ENCODE data around the gene MMD. TPM values are rescaled to one million over a fixed set of nuclear protein-coding genes. Genes with fewer than 3 reads are reported as not detected.
"Not testable (repeated sequence)": the region's sequence is repeated elsewhere in the genome, so short reads cannot be mapped to it uniquely, and the experiment has no call there.

The MMD gene
- total RNA-seq, 1 donor from 2014 or later = 16.0 TPM

DNA sequence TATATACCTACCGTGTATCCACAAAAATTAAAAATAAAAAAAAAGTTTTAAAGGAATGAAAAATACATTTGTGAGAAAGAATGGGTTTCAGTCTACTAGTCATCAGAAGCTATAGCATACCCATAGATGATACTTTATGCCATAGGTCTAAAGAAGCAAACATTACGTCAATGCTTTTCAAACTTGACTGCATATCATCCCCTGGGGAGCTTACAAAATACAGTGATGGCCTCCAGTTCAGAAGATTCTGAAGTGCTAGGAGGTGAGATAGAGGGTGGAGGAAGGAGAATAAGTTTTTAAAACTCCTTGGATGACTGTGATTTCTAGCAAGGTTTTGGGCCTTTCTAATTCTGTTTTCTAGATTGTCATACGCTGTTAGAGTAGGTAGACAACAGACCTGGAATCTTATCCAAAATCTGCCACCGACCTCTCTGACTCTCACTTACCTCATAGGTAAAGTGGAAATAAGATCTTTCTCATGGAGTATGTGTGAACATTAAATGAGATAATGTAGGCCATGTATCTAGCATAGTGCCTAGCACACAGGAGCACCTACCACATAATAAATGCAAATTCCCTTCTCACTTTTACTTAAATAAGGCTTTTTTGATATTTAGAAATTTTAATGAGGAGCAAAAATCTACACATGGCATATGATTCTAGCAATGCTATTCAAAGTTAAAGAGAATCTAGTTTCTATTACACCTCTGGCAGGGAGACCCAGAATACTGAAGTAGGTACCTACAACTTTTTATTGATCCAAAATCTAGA lies 12.4 kb downstream of the MMD start:
- no peak overlapping the region for H3K27ac ChIP-seq

DNA sequence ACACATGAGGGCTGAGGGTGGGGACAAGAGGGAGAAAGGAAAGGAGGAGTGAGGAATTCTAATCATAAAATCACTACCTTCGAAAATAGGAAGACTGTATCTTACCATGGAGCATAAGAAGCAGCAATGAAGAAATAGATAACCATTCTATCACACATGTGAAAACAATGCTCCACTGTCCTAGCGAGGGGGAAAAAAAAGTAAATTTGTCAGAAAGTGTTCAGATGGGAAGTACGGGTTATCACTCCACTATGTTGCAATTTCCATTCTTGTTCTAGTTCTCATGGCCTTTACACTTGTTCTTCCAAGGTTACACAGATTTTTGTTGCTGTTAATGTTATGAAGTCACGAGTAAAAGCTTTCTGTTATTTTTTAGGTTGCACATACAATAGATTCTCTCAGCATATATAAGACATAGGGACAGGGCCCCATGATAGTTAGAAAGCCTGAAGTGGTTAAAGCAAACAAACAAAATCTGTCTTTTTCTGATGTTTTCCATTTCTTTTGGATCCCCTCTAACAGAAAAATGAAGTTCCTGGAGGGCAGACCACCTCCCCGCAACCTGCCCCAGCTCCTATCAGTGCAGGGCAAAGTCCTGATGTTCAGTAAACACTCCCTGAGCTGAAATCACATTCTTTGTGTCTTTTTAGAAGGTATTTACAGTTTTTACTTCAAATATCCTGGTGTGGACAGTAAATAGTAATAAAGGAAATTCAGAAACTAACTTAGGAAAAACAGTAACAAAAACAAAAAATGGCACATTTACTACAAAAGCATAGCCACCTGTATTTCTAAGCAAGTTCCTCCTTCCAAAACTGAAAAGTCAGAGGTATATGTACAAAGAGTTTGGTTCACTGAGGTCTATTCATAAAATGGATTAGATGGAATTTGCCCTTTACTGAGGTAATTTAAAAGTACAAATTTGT lies 13.7 kb downstream of the MMD start:
- Histone ChIP-seq H3K4me3 (no peak overlapping the region), H3K27me3 (no peaks in the 10 kb centered on the region), H3K36me3 (peaks cover 41% of the 10 kb centered on the region), H3K27ac (no peak overlapping the region), H3K4me1 (no peaks in the 10 kb centered on the region), H3K9me3 (no peaks in the 10 kb centered on the region)
- DNase-seq (no peak), ATAC-seq (peak; percentile 24)
- intact Hi-C loops (cut with DNase I) = no loop called here
- TF ChIP-seq, protein P1, sequence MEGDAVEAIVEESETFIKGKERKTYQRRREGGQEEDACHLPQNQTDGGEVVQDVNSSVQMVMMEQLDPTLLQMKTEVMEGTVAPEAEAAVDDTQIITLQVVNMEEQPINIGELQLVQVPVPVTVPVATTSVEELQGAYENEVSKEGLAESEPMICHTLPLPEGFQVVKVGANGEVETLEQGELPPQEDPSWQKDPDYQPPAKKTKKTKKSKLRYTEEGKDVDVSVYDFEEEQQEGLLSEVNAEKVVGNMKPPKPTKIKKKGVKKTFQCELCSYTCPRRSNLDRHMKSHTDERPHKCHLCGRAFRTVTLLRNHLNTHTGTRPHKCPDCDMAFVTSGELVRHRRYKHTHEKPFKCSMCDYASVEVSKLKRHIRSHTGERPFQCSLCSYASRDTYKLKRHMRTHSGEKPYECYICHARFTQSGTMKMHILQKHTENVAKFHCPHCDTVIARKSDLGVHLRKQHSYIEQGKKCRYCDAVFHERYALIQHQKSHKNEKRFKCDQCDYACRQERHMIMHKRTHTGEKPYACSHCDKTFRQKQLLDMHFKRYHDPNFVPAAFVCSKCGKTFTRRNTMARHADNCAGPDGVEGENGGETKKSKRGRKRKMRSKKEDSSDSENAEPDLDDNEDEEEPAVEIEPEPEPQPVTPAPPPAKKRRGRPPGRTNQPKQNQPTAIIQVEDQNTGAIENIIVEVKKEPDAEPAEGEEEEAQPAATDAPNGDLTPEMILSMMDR (IDR thresholded peaks at IDR 0.05) = no peak

More for the DNA sequence above, 12.4 kb downstream of the MMD start:
- H3K4me3 ChIP-seq = no peak overlapping the region
- no peaks in the 10 kb centered on the region for H3K4me1 ChIP-seq
- DNase-seq = no peak
- TF ChIP-seq, protein P1 (IDR thresholded peaks at IDR 0.05) = no peak
- ATAC-seq = no peak
- peaks cover 28% of the 10 kb centered on the region for H3K36me3 ChIP-seq
- no peaks in the 10 kb centered on the region for H3K27me3 ChIP-seq
- intact Hi-C loops (cut with DNase I) = no loop called here
- no peaks in the 10 kb centered on the region for H3K9me3 ChIP-seq

DNA sequence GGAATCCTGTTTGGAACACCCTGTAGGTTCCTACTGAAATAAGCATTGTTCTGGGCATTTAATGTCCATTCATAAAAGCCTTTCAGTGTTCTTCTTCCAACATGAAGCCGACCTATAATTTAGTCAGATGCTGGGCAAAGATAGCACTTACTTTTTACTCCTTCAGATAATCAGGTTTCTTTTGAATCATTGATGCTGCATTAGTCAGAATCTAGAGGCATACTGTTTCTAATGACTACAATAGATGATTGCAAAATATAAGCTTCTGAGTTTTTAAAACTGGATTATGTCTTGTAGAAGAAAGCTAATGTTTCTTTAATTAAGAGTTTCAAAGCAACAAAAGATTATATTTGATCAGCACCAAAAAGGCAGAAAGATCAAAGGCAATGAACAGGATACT lies 16.0 kb downstream of the MMD start:
- DNase-seq = no peak
- TF ChIP-seq, protein P1 (IDR thresholded peaks at IDR 0.05) = no peak

DNA sequence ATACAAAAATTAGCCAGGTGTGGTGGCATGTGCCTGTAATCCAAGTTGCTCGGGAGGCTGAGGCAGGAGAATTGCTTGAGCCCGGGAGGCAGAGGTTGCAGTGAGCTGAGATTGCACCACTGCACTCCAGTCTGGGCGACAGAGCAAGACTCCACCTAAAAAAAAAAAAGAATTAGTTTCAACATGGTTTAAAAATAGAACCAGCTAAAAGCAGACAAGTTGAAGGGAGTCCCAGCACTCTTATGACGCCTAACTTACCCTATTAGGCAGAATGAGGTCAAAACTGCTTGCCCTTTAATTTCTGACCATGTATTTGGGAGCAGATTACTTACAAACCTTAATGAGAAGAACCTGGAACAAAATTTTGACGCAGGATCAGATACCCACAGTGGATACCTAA lies 17.4 kb downstream of the MMD start:
- H3K4me3 ChIP-seq; H3K27me3 ChIP-seq; H3K4me1 ChIP-seq; H3K27ac ChIP-seq; DNase-seq; intact Hi-C loops (cut with DNase I); H3K9me3 ChIP-seq; ATAC-seq: not testable (repeated sequence)
- peaks cover 33% of the 10 kb centered on the region for H3K36me3 ChIP-seq

More for the DNA sequence above, 16.0 kb downstream of the MMD start:
- no peaks in the 10 kb centered on the region for H3K9me3 ChIP-seq
- ATAC-seq = no peak
- no peaks in the 10 kb centered on the region for H3K4me1 ChIP-seq
- no peaks in the 10 kb centered on the region for H3K27me3 ChIP-seq
- H3K36me3 ChIP-seq = peaks cover 36% of the 10 kb centered on the region
- intact Hi-C loops (cut with DNase I) = no loop called here
- H3K27ac ChIP-seq = no peak overlapping the region
- H3K4me3 ChIP-seq = no peak overlapping the region

DNA sequence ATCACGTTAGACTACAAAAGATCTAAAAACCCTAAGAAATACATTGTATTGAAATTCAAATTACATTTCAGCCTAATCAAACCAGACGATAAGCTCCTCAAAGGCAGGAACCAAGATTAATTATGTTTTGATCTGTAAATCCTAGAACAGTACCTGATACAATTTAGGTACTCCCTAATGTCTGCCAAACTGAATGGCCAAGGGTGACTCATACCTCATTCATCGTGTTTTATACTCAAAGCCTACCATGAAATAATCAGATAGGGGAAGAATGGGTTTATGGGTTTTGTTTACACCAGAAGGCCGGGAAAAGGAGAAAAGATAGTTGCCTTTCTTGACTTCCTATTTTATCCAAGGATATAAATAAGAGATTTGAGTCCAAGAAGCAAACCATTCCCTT lies 19.3 kb downstream of the MMD start:
- Histone ChIP-seq H3K4me3 (no peak overlapping the region), H3K4me1 (no peaks in the 10 kb centered on the region), H3K36me3 (peaks cover 34% of the 10 kb centered on the region), H3K27me3 (no peaks in the 10 kb centered on the region), H3K9me3 (no peaks in the 10 kb centered on the region), H3K27ac (no peak overlapping the region)
- intact Hi-C loops (cut with DNase I) = no loop called here
- TF ChIP-seq, protein P1 (IDR thresholded peaks at IDR 0.05) = no peak
- ATAC-seq (no peak), DNase-seq (no peak)

DNA sequence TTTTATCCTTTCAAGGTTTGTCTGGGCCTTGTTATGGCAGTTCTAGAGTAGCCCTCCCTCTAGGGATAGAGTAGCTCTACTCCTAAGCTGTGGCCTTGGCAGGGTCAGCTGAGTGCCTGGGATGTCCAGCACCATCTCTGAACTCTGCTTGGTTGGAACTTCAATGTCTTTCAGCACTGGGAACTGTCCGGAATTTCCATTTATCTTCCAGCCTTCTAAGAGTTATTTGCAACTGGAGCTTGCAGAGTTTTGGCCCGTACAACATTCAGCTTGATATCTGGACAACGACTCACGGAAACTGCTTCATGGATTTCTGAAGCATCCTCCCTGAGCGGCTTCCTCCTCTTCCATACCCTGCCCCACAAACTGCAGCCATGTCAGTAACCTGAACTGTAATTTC lies 22.9 kb downstream of the MMD start:
- ATAC-seq = no peak
- Histone ChIP-seq H3K4me1 (no peaks in the 10 kb centered on the region), H3K36me3 (peaks cover 23% of the 10 kb centered on the region), H3K9me3 (no peaks in the 10 kb centered on the region), H3K27ac (no peak overlapping the region), H3K4me3 (no peak overlapping the region), H3K27me3 (no peaks in the 10 kb centered on the region)
- no peak for DNase-seq
- TF ChIP-seq, protein P1 (IDR thresholded peaks at IDR 0.05) = no peak
- intact Hi-C loops (cut with DNase I) = no loop called here

All from upper lobe of right lung (tissue), 1 donor.